T47D (cell line): Measurements from ENCODE around the gene HPS1.

ENCODE experiments used
- DNase-seq, 2 experiments: peaks; one replicate each; pipeline versions ENCODE4 v3.0.0 to v3.0.0-alpha.2; 2011 to 2012; ENCODE audit warnings: low read depth in 1 of 2, low spot score in 1 of 2
- JUND ChIP-seq: IDR thresholded peaks from 2 replicates; pipeline ENCODE4 v1.6.1; 2012; ENCODE audit warnings: low read depth
- in situ Hi-C: cut with HindIII; loops from 2 replicates; pipeline ENCODE4 v1.10.0; 2016; ENCODE audit warnings: low sequenced_read_pairs, low pct_unique_long_range_greater_than_20kb

The HPS1 gene

GRCh38 chr10:98446661-98447221, at the start of gene HPS1:
HPS1 (minus strand) TSS chr10:98446935; CDS start chr10:98443240, 3,695 bp downstream.
- TF ChIP-seq JUND: no peak
- in situ Hi-C loops: no loop called here
- DNase-seq: peak; percentile 81 to 83

GRCh38 chr10:98492763-98493162, 46.0 kb upstream of the HPS1 start:
- in situ Hi-C loops: no loop called here
- DNase-seq: no peak
- no peak for TF ChIP-seq JUND

GRCh38 chr10:98489561-98490481, 43.1 kb upstream of the HPS1 start:
- in situ Hi-C loops: no loop called here
- TF ChIP-seq JUND: no peak
- DNase-seq: peak in 1 of 2 experiments; percentile 50

- in situ Hi-C loops: no loop called here
- no peak for TF ChIP-seq JUND
- peak in 1 of 2 experiments; percentile 35 for DNase-seq
These were observed 42.1 kb upstream of the HPS1 start for GRCh38 chr10:98488669-98489430.

GRCh38 chr10:98487649-98488048, 40.9 kb upstream of the HPS1 start:
- DNase-seq: no peak
- no peak for TF ChIP-seq JUND
- in situ Hi-C loops: no loop called here

GRCh38 chr10:98486421-98486820, 39.7 kb upstream of the HPS1 start:
- TF ChIP-seq JUND: no peak

GRCh38 chr10:98485959-98486358, 39.2 kb upstream of the HPS1 start:
- no peak for TF ChIP-seq JUND
- DNase-seq: no peak
- in situ Hi-C loops: no loop called here

More at GRCh38 chr10:98486421-98486820, 39.7 kb upstream of the HPS1 start:
- in situ Hi-C loops: no loop called here
- DNase-seq: no peak

- no peak for TF ChIP-seq JUND
- no peak for DNase-seq
- in situ Hi-C loops: no loop called here
These were observed 36.9 kb upstream of the HPS1 start for GRCh38 chr10:98483658-98484057.

GRCh38 chr10:98482096-98482495, 35.4 kb upstream of the HPS1 start:
- DNase-seq: peak in 1 of 2 experiments; percentile 85
- no peak for TF ChIP-seq JUND
- in situ Hi-C loops: no loop called here

GRCh38 chr10:98481404-98481945, 34.7 kb upstream of the HPS1 start:
- no peak for TF ChIP-seq JUND
- in situ Hi-C loops: no loop called here
- DNase-seq: no peak

- in situ Hi-C loops: no loop called here
- no peak for TF ChIP-seq JUND
- no peak for DNase-seq
These were observed 31.9 kb upstream of the HPS1 start for GRCh38 chr10:98478430-98479222.

- no peak for TF ChIP-seq JUND
- in situ Hi-C loops: no loop called here
- DNase-seq: no peak
These were observed 31.1 kb upstream of the HPS1 start for GRCh38 chr10:98477861-98478260.
